Pulmonary artery endothelial cell (primary cell): ENCODE data around the gene MED25. TPM values are rescaled to one million over a fixed set of nuclear protein-coding genes. Genes with fewer than 3 reads are reported as not detected.

Experiments
- total RNA-seq: library from RNA; depleted of rRNA; stranded (reverse); fragments of >200 nt; gene quantifications from 2 replicates; pipeline ENCODE4 v1.2.3, GENCODE V29; 2014

Gene MED25
- total RNA-seq, 1 donor from 2014 or later = 13.8 TPM

Other genes starting within 250 kb of the MED25 start
- 107 and 113 TPM in 2 replicates for gene NOSIP, start 237.7 kb upstream of the MED25 start, total RNA-seq
- gene PRRG2, start 237.0 kb upstream of the MED25 start, total RNA-seq = 3.1 and 4.1 TPM in 2 replicates
- gene PRR12, start 227.1 kb upstream of the MED25 start, total RNA-seq = 1.8 and 2.0 TPM in 2 replicates
- 45.8 and 54.9 TPM in 2 replicates for gene RRAS, start 178.1 kb upstream of the MED25 start, total RNA-seq
- 10.7 and 12.0 TPM in 2 replicates for gene SCAF1, start 176.1 kb upstream of the MED25 start, total RNA-seq
- 51.4 and 85.1 TPM in 2 replicates for gene IRF3, start 152.4 kb upstream of the MED25 start, total RNA-seq
- 6.8 and 11.4 TPM in 2 replicates for gene BCL2L12, start 152.4 kb upstream of the MED25 start, total RNA-seq
- gene PRMT1, start 141.0 kb upstream of the MED25 start, total RNA-seq = 476 and 582 TPM in 2 replicates
- gene ADM5, start 128.7 kb upstream of the MED25 start, total RNA-seq = 0.40 and 0.74 TPM in 2 replicates
- gene CPT1C, start 127.2 kb upstream of the MED25 start, total RNA-seq = 20.0 and 24.7 TPM in 2 replicates
- gene TSKS, start 55.0 kb upstream of the MED25 start, total RNA-seq = not detected in 2 replicates
- gene AP2A1, start 51.3 kb upstream of the MED25 start, total RNA-seq = 65.3 and 65.6 TPM in 2 replicates
- gene FUZ, start 5.0 kb upstream of the MED25 start, total RNA-seq = 23.9 and 34.9 TPM in 2 replicates
- gene PTOV1, start 32.9 kb downstream of the MED25 start, total RNA-seq = 47.3 and 65.2 TPM in 2 replicates
- 47.2 and 48.2 TPM in 2 replicates for gene PNKP, start 49.3 kb downstream of the MED25 start, total RNA-seq
- 7.6 and 11.2 TPM in 2 replicates for gene AKT1S1, start 59.1 kb downstream of the MED25 start, total RNA-seq
- gene TBC1D17, start 59.4 kb downstream of the MED25 start, total RNA-seq = 7.1 and 7.3 TPM in 2 replicates
- gene IL4I1, start 78.6 kb downstream of the MED25 start, total RNA-seq = 3.3 and 4.7 TPM in 2 replicates
- gene ATF5, start 110.9 kb downstream of the MED25 start, total RNA-seq = 5.1 and 5.2 TPM in 2 replicates
- gene NUP62, start 111.2 kb downstream of the MED25 start, total RNA-seq = 33.8 and 49.8 TPM in 2 replicates
- gene SIGLEC11, start 142.9 kb downstream of the MED25 start, total RNA-seq = not detected in 2 replicates
- gene VRK3, start 207.1 kb downstream of the MED25 start, total RNA-seq = 16.4 and 22.4 TPM in 2 replicates
- 7.3 and 10.4 TPM in 2 replicates for gene ZNF473, start 207.7 kb downstream of the MED25 start, total RNA-seq